GM13976 (cell line): ENCODE results near the gene GRIFIN.

Source experiments
- DNase-seq: peaks from one replicate; pipeline ENCODE4 v3.0.0; 2012; ENCODE audit warnings: low spot score
- CTCF ChIP-seq: IDR thresholded peaks from 2 replicates; pipeline ENCODE4 v1.5.1; 2012; ENCODE audit warnings: borderline replicate concordance, mild to moderate bottlenecking; ENCODE audit not compliant: insufficient read depth; ENCODE audit errors: extremely low read depth, missing control alignments, control extremely low read depth
- in situ Hi-C: fragments of 300-500 bp; cut with MboI; formaldehyde crosslinking; loops from one replicate; pipeline ENCODE4 v1.12.0; 2022; ENCODE audit warnings: low sequenced_read_pairs, mixed read lengths, inconsistent platforms; ENCODE audit not compliant: unreplicated experiment

Gene GRIFIN

GRCh38 chr7:2517026-2517425 is 40.8 kb upstream of the GRIFIN start:
- no peak for DNase-seq
- no peak for TF ChIP-seq CTCF

GRCh38 chr7:2516194-2516555 is 40.0 kb upstream of the GRIFIN start:
- no peak for DNase-seq
- no peak for TF ChIP-seq CTCF
- in situ Hi-C loops, result no loop called here

More at GRCh38 chr7:2517026-2517425, 40.8 kb upstream of the GRIFIN start:
- in situ Hi-C loops, result no loop called here

- no peak for DNase-seq
- no peak for TF ChIP-seq CTCF
- in situ Hi-C loops, result no loop called here
These were observed 39.4 kb upstream of the GRIFIN start for GRCh38 chr7:2515424-2516193.

GRCh38 chr7:2514473-2515423 is 38.5 kb upstream of the GRIFIN start:
- DNase-seq, result no peak
- in situ Hi-C loops, result no loop called here
- TF ChIP-seq CTCF, result no peak

GRCh38 chr7:2513702-2514101 is 37.5 kb upstream of the GRIFIN start:
- DNase-seq, result no peak
- no peak for TF ChIP-seq CTCF
- in situ Hi-C loops, result no loop called here

- no peak for DNase-seq
- in situ Hi-C loops, result no loop called here
- TF ChIP-seq CTCF, result no peak
These were observed 36.5 kb upstream of the GRIFIN start for GRCh38 chr7:2512713-2513112.
